GM12891 (cell line): ENCODE results near the gene ELMO1.

Experiments used
- POLR2A ChIP-seq: IDR thresholded peaks from 2 replicates; pipeline ENCODE4 v1.6.1; 2011; ENCODE audit warnings: low read depth, low read length, control low read depth
- SPI1 ChIP-seq: IDR thresholded peaks from 2 replicates; pipeline ENCODE4 v1.6.1; 2011; ENCODE audit warnings: low read depth, low read length, control low read depth
- TAF1 ChIP-seq: IDR thresholded peaks from 2 replicates; pipeline ENCODE4 v1.6.1; 2011; ENCODE audit warnings: low read depth, low read length, control low read depth

DNA sequence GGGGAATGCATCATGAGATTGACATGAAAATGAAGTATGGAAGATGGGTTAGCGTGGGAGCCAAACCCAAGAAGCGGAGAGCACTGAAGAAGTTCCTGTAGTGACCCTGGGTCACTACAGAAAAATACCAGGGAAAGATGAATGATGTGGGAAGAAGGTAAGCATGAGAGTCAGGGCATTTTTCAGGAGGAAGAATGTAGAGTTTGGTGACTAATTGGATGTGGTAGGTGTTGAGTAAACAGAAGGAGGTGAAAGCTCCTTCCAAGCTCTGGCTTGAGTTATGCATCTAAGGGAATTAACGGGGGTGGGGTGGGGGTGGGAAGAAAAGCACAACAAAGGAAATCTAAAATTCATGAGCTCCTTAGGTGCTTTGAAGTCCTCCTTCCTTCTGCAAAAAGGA is 486.3 kb downstream of the ELMO1 start:
- TF ChIP-seq TAF1 (no peak), POLR2A (no peak), SPI1 (no peak)
